Activated CD4-positive, alpha-beta memory T cell treated with anti-CD3 and anti-CD28 coated beads, Interleukin-2, amount 10 ng/mL, durations not matched to agents 7 days and 5 days (primary cell): ENCODE results near the gene IDH3B. TPM values are rescaled to one million over a fixed set of nuclear protein-coding genes. Genes with fewer than 3 reads are reported as not detected.

Source experiments
- CTCF ChIA-PET: fragments of 350-600 bp; sonication (Branson Sonifier 250); formaldehyde crosslinking; loops from one replicate; lab custom pipeline; 2021; ENCODE audit warnings: antibody characterized with exemption, inconsistent platforms; lab: Charles Lee
- POLR2A ChIA-PET: fragments of 350-600 bp; sonication (Branson Sonifier 250); formaldehyde crosslinking; loops from one replicate; lab custom pipeline; 2021; ENCODE audit warnings: antibody characterized with exemption; lab: Charles Lee
- DNase-seq: peaks from one replicate; pipeline ENCODE4 v3.0.0-alpha.2; 2020
- H3K27ac Mint-ChIP-seq: one replicate; pipeline ENCODE4 v1.8.0; 2021; ENCODE audit warnings: mild to moderate bottlenecking, mixed read lengths
- H3K27me3 Mint-ChIP-seq: one replicate; pipeline ENCODE4 v1.8.0; 2021; ENCODE audit warnings: mixed read lengths
- H3K36me3 Mint-ChIP-seq: one replicate; pipeline ENCODE4 v1.8.0; 2021; ENCODE audit warnings: low read depth, mixed read lengths
- H3K4me1 Mint-ChIP-seq: one replicate; pipeline ENCODE4 v1.8.0; 2021; ENCODE audit warnings: mixed read lengths
- H3K4me3 Mint-ChIP-seq: one replicate; pipeline ENCODE4 v1.8.0; 2021; ENCODE audit warnings: mild to moderate bottlenecking, mixed read lengths
- H3K9me3 Mint-ChIP-seq: one replicate; pipeline ENCODE4 v1.8.0; 2021; ENCODE audit warnings: mixed read lengths
- total RNA-seq, 2 experiments: library from RNA; stranded (reverse); gene quantifications; one replicate each; pipeline ENCODE4 v1.2.3, GENCODE V29; 2021

The IDH3B gene
- total RNA-seq, 2 experiments from 2014 or later, result 78.8 to 82.2 TPM

DNA sequence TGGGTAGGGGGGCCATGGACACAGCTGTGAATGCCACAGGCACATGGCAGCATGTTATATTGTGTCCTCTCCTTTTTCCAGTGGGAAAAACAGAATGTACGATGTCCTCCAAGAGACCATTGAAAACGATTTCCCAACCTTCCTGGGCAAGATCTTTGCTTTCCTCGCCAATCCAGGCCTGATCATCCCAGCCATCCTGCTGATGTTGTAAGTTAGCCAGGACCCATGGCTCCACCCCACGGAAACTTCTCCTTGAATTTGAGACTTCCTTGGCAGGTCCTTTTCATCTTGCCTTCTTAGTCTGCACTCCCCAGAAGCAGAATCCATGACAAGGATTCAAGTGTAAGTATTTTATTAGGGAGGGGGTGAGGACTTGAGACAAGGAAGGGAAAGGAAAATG lies 39.8 kb downstream of the IDH3B start:
- H3K27me3 Mint-ChIP-seq, result peaks cover 28% of the 10 kb centered on the region
- CTCF ChIA-PET, result no interaction called here

DNA sequence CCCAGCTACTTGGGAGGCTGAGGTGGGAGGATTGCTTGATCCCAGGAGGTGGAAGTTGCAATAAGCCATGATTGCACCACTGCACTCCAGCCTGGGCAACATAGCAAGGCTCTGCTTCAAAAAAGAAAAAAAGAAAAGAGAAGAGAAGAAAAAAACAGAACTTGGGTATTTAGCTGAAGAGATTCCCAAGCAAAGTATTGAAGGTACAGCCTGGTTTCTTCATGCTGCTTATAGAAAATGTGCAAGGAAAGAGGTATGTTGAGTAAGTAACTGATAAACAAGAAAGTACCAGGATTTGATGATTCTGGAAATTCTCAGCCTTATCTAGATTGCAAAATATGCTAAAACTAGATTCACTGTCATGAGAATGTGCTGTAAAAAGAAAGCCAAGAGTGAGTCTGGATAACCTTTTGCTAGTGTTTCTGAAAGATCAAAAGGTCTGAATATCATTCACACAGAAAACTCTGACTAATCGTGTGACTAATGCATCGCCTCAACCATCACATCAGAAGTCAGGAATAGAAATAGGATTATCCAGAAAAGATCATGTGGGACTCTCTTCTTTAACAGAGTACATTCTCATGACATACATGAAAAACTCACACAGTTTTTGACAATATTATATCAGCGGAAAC lies 43.9 kb downstream of the IDH3B start:
- H3K27me3 Mint-ChIP-seq, result peaks cover 37% of the 10 kb centered on the region
- no peaks in the 10 kb centered on the region for H3K4me1 Mint-ChIP-seq

More for the DNA sequence above, 39.8 kb downstream of the IDH3B start:
- Mint-ChIP-seq H3K9me3 (no peaks in the 10 kb centered on the region), H3K36me3 (no peaks in the 10 kb centered on the region), H3K4me1 (no peaks in the 10 kb centered on the region), H3K27ac (no peak overlapping the region), H3K4me3 (no peak overlapping the region)
- DNase-seq, result no peak
- POLR2A ChIA-PET, result no interaction called here

DNA sequence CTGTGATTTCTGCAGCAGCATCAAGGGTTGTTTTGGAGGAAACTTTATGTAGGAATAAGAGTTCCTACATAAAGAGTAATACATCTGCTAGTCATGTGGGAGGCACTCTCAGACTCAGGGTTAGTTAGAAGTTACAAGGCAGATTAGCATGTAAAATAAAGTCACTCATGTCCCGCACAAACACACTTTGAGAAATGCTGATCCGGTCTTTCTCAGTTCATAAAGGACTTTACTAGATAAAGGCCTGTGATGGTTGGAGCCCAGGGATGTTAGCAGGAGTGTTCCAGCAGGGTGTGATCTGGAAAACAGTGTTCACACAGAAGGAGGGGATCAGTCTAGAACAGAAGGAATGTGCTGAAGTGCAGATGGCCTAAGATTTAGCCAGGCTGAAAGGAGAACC lies 44.7 kb downstream of the IDH3B start:
- DNase-seq, result no peak
- Mint-ChIP-seq H3K36me3 (no peaks in the 10 kb centered on the region), H3K4me3 (no peak overlapping the region), H3K9me3 (no peaks in the 10 kb centered on the region), H3K4me1 (no peaks in the 10 kb centered on the region), H3K27me3 (peaks cover 37% of the 10 kb centered on the region), H3K27ac (no peak overlapping the region)
- CTCF ChIA-PET, result no interaction called here
- POLR2A ChIA-PET, result no interaction called here

More for the DNA sequence above, 43.9 kb downstream of the IDH3B start:
- ChIA-PET POLR2A (no interaction called here), CTCF (no interaction called here)
- no peak overlapping the region for H3K27ac Mint-ChIP-seq
- H3K36me3 Mint-ChIP-seq, result no peaks in the 10 kb centered on the region
- H3K4me3 Mint-ChIP-seq, result no peak overlapping the region
- H3K9me3 Mint-ChIP-seq, result no peaks in the 10 kb centered on the region
- DNase-seq, result no peak

DNA sequence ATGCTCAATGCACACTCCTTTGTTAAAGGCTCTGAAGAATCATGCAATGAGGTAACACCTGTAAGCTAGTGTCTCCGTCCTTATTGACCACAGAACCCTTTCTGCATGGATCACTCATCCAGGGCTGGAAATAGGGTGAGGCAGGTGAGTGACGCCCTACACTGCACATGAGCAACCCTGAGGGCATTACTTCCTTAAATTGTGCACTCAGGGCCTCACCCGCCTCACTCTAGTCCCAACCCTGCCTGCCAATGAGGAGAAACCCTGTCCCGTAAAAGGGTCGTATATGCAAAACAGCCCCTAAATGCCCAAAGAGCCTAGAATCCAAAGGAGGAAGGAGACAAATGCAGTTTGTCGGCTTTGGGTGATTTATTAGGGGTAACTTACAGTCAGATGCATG lies 45.2 kb downstream of the IDH3B start:
- H3K9me3 Mint-ChIP-seq, result no peaks in the 10 kb centered on the region
- H3K4me3 Mint-ChIP-seq, result no peak overlapping the region
- ChIA-PET POLR2A (no interaction called here), CTCF (no interaction called here)
- H3K36me3 Mint-ChIP-seq, result no peaks in the 10 kb centered on the region
- no peak overlapping the region for H3K27ac Mint-ChIP-seq
- no peak for DNase-seq
- H3K4me1 Mint-ChIP-seq, result no peaks in the 10 kb centered on the region
- peaks cover 37% of the 10 kb centered on the region for H3K27me3 Mint-ChIP-seq

DNA sequence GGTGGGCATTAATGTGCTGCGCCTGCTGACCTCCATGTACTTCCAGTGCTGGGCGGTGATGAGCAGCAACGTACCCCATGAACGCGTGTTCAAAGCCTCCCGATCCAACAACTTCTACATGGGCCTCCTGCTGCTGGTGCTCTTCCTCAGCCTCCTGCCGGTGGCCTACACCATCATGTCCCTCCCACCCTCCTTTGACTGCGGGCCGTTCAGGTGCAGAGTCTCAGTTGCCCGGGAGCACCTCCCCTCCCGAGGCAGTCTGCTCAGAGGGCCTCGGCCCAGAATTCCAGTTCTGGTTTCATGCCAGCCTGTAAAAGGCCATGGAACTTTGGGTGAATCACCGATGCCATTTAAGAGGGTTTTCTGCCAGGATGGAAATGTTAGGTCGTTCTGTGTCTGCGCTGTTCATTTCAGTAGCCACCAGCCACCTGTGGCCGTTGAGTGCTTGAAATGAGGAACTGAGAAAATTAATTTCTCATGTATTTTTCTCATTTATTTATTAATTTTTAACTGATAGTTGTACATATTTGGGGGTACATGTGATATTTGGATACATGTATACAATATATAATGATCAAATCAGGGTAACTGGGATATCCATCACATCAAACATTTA lies 46.8 kb downstream of the IDH3B start:
- POLR2A ChIA-PET, result no interaction called here
- no peaks in the 10 kb centered on the region for H3K9me3 Mint-ChIP-seq
- no peak overlapping the region for H3K4me3 Mint-ChIP-seq
- H3K36me3 Mint-ChIP-seq, result no peaks in the 10 kb centered on the region
- no peak overlapping the region for H3K27ac Mint-ChIP-seq
- H3K27me3 Mint-ChIP-seq, result peaks cover 39% of the 10 kb centered on the region
- CTCF ChIA-PET, result no interaction called here
- H3K4me1 Mint-ChIP-seq, result no peaks in the 10 kb centered on the region
- no peak for DNase-seq

DNA sequence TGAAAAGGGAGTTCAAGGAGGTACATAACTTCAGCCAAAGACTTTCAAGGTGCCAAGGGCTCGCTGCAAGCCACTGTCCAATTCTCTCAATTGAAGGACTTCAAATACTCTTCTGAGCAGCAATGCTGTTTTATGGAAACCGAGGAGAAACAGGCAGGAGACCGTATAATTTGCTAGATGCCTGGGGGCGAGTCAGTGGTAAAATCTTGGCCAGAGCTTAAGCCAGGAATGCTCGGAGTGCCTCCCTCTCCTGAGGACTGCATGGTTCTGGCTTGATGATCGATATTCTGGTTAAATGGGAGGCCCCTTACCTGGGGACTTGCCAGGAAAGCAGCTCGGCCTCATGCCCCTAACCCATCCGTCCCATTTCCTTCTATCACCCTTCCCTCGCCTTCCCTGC lies 47.4 kb downstream of the IDH3B start:
- no peaks in the 10 kb centered on the region for H3K9me3 Mint-ChIP-seq
- POLR2A ChIA-PET, result no interaction called here
- no peak overlapping the region for H3K27ac Mint-ChIP-seq
- no peaks in the 10 kb centered on the region for H3K4me1 Mint-ChIP-seq
- H3K36me3 Mint-ChIP-seq, result no peaks in the 10 kb centered on the region
- H3K27me3 Mint-ChIP-seq, result peaks cover 39% of the 10 kb centered on the region
- no peak overlapping the region for H3K4me3 Mint-ChIP-seq
- DNase-seq, result no peak
- CTCF ChIA-PET, result no interaction called here

DNA sequence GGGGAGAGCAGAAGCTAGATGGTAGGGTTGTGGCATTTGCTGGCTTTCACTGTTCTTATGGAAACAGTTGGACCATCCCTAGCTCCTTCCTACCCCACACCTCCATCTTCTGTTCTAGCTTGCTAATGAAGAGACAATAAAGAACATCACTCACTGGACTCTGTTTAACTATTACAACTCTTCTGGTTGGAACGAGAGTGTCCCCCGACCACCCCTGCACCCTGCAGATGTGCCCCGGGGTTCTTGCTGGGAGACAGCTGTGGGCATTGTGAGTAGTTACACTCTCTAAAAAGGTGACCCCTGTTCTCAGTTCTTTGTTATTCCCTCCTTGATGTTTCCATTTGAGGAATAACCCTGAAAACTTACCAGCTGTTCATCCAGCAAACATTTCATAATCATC lies 51.9 kb downstream of the IDH3B start:
- ChIA-PET CTCF (no interaction called here), POLR2A (no interaction called here)
- peaks cover 4% of the 10 kb centered on the region for H3K9me3 Mint-ChIP-seq

DNA sequence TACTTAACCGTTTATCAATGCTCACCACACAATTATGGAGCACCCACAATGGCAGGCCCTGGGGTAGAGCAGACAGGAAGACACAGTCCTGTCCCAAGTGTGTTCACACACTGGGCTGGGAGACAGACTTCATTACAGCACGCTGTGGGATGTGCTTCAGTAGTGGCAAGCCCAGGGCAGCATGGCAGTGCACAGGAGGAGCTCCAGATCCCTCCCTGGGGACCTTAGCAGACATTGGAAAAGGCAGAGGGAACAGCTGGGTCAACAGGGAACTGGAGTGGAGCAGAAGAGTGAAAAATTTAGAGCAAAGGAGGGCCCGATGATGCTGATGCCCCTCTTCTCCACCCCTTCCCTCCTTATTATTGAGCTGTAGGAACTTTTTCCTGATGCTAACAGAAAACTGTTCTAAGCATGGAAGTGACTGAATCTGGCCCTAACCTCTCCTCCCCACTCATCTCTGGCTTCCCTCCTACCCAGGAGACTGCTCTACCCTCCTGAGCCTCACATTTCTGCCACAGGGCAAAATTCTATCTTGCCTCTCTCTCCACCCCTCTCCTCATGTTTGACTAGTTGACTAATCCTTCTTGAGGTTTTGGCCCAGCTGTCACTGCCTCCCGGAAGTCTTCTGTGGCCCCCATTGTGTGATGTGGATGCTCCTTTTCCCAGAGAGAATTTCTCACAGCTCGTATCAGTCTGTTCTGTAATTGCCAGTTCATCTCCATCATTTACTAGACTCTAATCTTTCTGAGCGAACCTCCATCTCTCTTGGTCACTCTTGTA lies 52.9 kb downstream of the IDH3B start:
- Mint-ChIP-seq H3K4me1 (no peaks in the 10 kb centered on the region), H3K36me3 (no peaks in the 10 kb centered on the region), H3K27ac (no peak overlapping the region), H3K27me3 (peaks cover 28% of the 10 kb centered on the region), H3K9me3 (peaks cover 4% of the 10 kb centered on the region), H3K4me3 (no peak overlapping the region)
- POLR2A ChIA-PET, result no interaction called here
- DNase-seq, result no peak
- CTCF ChIA-PET, result interaction anchor here (0.9 kb wide), 1 partner anchor 14 kb away, joined by 3 read pairs; no protein-coding TSS in a partner anchor

More for the DNA sequence above, 51.9 kb downstream of the IDH3B start:
- Mint-ChIP-seq H3K4me3 (no peak overlapping the region), H3K27ac (no peak overlapping the region), H3K36me3 (no peaks in the 10 kb centered on the region), H3K27me3 (peaks cover 33% of the 10 kb centered on the region), H3K4me1 (no peaks in the 10 kb centered on the region)
- DNase-seq, result no peak

DNA sequence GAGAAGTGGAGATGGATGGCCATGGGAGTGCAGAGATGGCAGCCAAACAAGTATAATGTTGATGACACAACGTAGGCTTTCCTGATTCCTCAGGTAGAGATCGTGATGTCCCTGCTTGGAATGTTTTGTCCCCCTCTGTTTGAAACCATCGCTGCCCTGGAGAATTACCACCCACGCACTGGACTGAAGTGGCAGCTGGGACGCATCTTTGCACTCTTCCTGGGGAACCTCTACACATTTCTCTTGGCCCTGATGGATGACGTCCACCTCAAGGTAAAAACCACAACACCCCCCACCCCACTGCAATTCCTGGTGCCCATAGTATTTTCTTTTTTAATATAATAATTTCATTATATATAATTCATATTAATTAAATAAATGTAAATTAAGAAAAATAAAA lies 53.7 kb downstream of the IDH3B start:
- DNase-seq, result no peak
- H3K4me3 Mint-ChIP-seq, result no peak overlapping the region
- ChIA-PET CTCF (no interaction called here), POLR2A (no interaction called here)
- peaks cover 6% of the 10 kb centered on the region for H3K9me3 Mint-ChIP-seq
- no peaks in the 10 kb centered on the region for H3K4me1 Mint-ChIP-seq
- H3K27me3 Mint-ChIP-seq, result peaks cover 23% of the 10 kb centered on the region
- no peaks in the 10 kb centered on the region for H3K36me3 Mint-ChIP-seq
- no peak overlapping the region for H3K27ac Mint-ChIP-seq

Other genes with a start within 250 kb of the IDH3B start
- 100 to 1,000 TPM; 310 TPM for gene SNRPB, start 193.4 kb downstream of the IDH3B start, total RNA-seq
- gene ZNF343, start 155.3 kb downstream of the IDH3B start, total RNA-seq, result 1 to 10 TPM; 6.2 to 8.8 TPM
- gene TMC2, start 127.6 kb downstream of the IDH3B start, total RNA-seq, result not detected
- 100 to 1,000 TPM; 285 to 302 TPM for gene NOP56, start 11.6 kb downstream of the IDH3B start, total RNA-seq
- gene EBF4, start 28.6 kb upstream of the IDH3B start, total RNA-seq, result 1 to 10 TPM; 2.7 to 2.9 TPM
- under 1 TPM; 0.20 to 0.33 TPM for gene CPXM1, start 136.4 kb upstream of the IDH3B start, total RNA-seq
- gene C20orf141, start 150.8 kb upstream of the IDH3B start, total RNA-seq, result not detected
- not detected for gene TMEM239, start 152.1 kb upstream of the IDH3B start, total RNA-seq
- gene PCED1A, start 176.4 kb upstream of the IDH3B start, total RNA-seq, result 10 to 100 TPM; 25.0 to 25.7 TPM
- 10 to 100 TPM; 49.7 to 53.0 TPM for gene VPS16, start 176.5 kb upstream of the IDH3B start, total RNA-seq
- 10 to 100 TPM; 66.9 to 71.5 TPM for gene PTPRA, start 209.3 kb upstream of the IDH3B start, total RNA-seq